Measurements from ENCODE around the gene NDUFAF5. TPM values are rescaled to one million over a fixed set of nuclear protein-coding genes. Genes with fewer than 3 reads are reported as not detected.
A peak's percentile ranks its signal among the peaks of the same experiment; 100 is the strongest.

The NDUFAF5 gene
- total RNA-seq, 1 donor from 2014 or later = 40.4 TPM

DNA sequence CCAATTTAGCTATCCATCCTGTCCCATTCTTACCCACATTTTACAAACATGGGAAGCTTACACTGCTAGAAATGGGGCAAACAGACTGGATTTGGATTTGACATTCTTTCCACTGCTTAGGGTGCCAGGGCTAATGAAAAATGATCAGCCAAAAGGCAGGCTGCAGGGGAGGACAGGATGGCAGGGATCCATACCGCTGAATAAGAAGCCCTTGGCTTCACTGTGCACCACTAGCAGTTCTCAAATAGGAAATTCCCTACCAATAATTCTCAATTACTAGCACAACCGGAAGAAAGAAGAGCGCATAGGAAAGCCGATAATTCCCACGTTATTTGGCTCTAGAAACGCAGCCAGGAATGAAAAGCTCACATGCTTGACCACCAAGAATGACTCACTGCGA, 73.1 kb downstream of the NDUFAF5 start:
- Mint-ChIP-seq H3K4me1 (no peaks in the 10 kb centered on the region), H3K9me3 (peaks cover 4% of the 10 kb centered on the region), H3K4me3 (no peak overlapping the region), H3K36me3 (no peaks in the 10 kb centered on the region), H3K27me3 (ENCODE audit: low read depth) (peaks cover 6% of the 10 kb centered on the region), H3K27ac (no peak overlapping the region)
- TF ChIP-seq, protein P1, sequence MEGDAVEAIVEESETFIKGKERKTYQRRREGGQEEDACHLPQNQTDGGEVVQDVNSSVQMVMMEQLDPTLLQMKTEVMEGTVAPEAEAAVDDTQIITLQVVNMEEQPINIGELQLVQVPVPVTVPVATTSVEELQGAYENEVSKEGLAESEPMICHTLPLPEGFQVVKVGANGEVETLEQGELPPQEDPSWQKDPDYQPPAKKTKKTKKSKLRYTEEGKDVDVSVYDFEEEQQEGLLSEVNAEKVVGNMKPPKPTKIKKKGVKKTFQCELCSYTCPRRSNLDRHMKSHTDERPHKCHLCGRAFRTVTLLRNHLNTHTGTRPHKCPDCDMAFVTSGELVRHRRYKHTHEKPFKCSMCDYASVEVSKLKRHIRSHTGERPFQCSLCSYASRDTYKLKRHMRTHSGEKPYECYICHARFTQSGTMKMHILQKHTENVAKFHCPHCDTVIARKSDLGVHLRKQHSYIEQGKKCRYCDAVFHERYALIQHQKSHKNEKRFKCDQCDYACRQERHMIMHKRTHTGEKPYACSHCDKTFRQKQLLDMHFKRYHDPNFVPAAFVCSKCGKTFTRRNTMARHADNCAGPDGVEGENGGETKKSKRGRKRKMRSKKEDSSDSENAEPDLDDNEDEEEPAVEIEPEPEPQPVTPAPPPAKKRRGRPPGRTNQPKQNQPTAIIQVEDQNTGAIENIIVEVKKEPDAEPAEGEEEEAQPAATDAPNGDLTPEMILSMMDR (IDR thresholded peaks at IDR 0.05; ENCODE audit: unreplicated experiment) = no peak
- DNase-seq (ENCODE audit: low spot score in 2 of 2, unreplicated experiment in 2 of 2) = no peak

DNA sequence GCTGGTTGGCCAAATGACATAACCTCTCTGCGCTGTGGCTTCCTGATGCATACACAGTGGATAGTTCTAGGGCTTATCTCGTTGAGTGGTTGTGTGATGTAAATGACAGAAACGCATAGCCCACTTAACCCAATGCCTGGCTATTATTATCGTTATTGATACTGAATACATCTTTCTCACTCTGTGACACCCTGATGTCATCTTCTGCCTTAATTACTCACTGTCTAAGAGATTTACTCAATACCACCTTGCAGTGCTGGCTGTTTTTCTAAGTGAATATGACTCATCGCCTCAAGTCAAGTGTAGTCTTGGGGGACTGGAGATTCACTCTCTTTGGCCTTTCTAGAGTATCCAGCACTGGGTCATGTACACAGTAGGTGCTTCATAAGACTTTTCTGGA, 73.6 kb downstream of the NDUFAF5 start:
- TF ChIP-seq, protein P1 (IDR thresholded peaks at IDR 0.05; ENCODE audit: unreplicated experiment) = no peak
- no peak overlapping the region for H3K4me3 Mint-ChIP-seq

DNA sequence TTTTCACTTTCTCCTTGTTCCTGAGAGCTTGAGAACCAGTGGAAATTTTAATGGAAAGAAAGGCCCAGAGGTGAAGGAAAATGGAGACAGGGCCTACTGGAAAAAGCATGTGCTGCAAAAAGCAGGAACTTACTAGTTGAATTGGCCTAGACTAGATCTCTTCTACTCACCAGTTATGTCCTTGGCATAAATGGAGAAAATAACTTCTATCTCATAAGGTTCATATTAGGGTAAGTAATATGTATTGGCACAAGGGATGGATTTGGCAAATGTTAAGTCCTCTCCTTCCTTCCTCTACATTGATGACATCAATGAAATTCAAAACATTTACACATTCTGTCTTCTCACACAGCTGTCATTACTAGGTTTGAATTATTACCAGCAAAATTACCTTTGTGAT, 74.0 kb downstream of the NDUFAF5 start:
- TF ChIP-seq, protein P1 (IDR thresholded peaks at IDR 0.05; ENCODE audit: unreplicated experiment) = no peak
- H3K36me3 Mint-ChIP-seq = no peaks in the 10 kb centered on the region
- H3K27ac Mint-ChIP-seq = no peak overlapping the region
- H3K27me3 Mint-ChIP-seq (ENCODE audit: low read depth) = peaks cover 6% of the 10 kb centered on the region
- DNase-seq (ENCODE audit: low spot score in 2 of 2, unreplicated experiment in 2 of 2) = no peak
- no peaks in the 10 kb centered on the region for H3K4me1 Mint-ChIP-seq
- H3K9me3 Mint-ChIP-seq = peaks cover 4% of the 10 kb centered on the region
- H3K4me3 Mint-ChIP-seq = no peak overlapping the region

More for the DNA sequence above, 73.6 kb downstream of the NDUFAF5 start:
- H3K27me3 Mint-ChIP-seq (ENCODE audit: low read depth) = peaks cover 6% of the 10 kb centered on the region
- no peaks in the 10 kb centered on the region for H3K36me3 Mint-ChIP-seq
- H3K4me1 Mint-ChIP-seq = no peaks in the 10 kb centered on the region
- DNase-seq (ENCODE audit: low spot score in 2 of 2, unreplicated experiment in 2 of 2) = no peak
- H3K9me3 Mint-ChIP-seq = peaks cover 4% of the 10 kb centered on the region
- H3K27ac Mint-ChIP-seq = no peak overlapping the region

DNA sequence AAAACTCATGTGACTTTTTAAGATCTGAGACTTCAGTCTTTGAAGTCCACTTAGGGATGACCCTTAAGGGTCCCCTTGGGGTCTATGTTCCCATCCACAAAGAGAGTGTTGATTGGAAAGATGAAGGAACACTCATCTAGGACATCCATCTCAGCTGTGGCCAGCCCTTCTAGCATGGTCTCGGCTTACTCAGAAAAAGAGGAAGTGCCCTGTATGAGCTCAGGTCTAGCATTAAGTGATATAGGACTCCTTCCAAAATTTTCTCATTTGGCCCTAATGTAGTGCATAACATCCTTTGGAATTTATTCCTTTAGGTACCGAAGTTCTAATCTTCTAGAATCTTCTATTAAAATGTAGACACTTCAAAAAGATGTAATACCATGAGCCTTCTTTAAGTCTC, 77.4 kb downstream of the NDUFAF5 start:
- Mint-ChIP-seq H3K27ac (no peak overlapping the region), H3K4me1 (peaks cover 21% of the 10 kb centered on the region), H3K36me3 (no peaks in the 10 kb centered on the region), H3K9me3 (peaks cover 4% of the 10 kb centered on the region), H3K4me3 (no peak overlapping the region), H3K27me3 (ENCODE audit: low read depth) (no peaks in the 10 kb centered on the region)
- TF ChIP-seq, protein P1 (IDR thresholded peaks at IDR 0.05; ENCODE audit: unreplicated experiment) = no peak
- DNase-seq (ENCODE audit: low spot score in 2 of 2, unreplicated experiment in 2 of 2) = no peak

DNA sequence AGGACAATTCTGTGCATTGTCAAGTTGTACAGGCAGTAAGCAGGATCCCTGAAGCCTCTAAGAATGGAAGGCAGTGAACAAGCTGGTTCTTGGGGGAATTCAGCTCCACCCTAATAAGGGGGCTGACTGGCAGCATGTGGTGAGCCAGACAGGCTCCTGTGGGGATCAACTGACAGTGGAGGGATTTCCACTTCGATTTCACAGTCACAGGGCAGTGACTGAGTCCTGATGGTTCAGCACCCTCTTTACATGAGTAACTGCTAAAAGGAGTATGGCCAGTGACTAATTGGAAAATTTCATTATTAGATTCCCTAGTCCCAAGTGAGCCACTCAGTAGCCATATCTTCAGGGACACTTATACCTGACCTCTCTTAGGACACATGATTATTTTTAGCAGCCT, 78.4 kb downstream of the NDUFAF5 start:
- H3K9me3 Mint-ChIP-seq = peaks cover 4% of the 10 kb centered on the region
- H3K4me3 Mint-ChIP-seq = no peak overlapping the region
- H3K27ac Mint-ChIP-seq = no peak overlapping the region
- DNase-seq (ENCODE audit: low spot score in 2 of 2, unreplicated experiment in 2 of 2) = no peak
- TF ChIP-seq, protein P1 (IDR thresholded peaks at IDR 0.05; ENCODE audit: unreplicated experiment) = no peak
- H3K36me3 Mint-ChIP-seq = no peaks in the 10 kb centered on the region
- H3K27me3 Mint-ChIP-seq (ENCODE audit: low read depth) = no peaks in the 10 kb centered on the region
- peaks cover 21% of the 10 kb centered on the region for H3K4me1 Mint-ChIP-seq

DNA sequence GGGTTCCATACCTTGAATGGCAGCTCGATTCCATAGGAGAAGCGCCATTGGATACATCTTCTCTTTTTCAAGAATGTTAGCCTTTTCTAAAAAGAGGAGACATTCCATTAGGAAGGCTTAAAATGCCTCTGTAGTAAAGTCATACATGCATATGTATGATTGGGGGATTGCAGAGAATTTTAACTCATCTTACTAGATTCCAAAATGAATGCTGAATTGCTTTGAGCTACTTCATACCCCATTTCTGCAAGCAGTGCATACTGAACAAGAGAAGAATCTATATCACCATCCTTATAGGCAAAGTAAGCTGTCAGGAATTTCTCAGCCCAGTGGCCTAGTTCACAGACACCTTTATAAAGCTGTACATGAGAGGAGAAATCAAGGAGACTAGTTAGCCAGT, 80.3 kb downstream of the NDUFAF5 start:
- no peak overlapping the region for H3K4me3 Mint-ChIP-seq

More for the DNA sequence above, 80.3 kb downstream of the NDUFAF5 start:
- Mint-ChIP-seq H3K27ac (peak overlapping the region; percentile 80), H3K9me3 (peaks cover 4% of the 10 kb centered on the region), H3K27me3 (ENCODE audit: low read depth) (no peaks in the 10 kb centered on the region), H3K4me1 (peaks cover 21% of the 10 kb centered on the region), H3K36me3 (no peaks in the 10 kb centered on the region)
- DNase-seq (ENCODE audit: low spot score in 2 of 2, unreplicated experiment in 2 of 2) = no peak
- TF ChIP-seq, protein P1 (IDR thresholded peaks at IDR 0.05; ENCODE audit: unreplicated experiment) = no peak
